UCSD-AML1 (cell line): Measurements from ENCODE around the gene PPP2R2C.

ENCODE experiments used
- DNase-seq: peaks from one replicate; lab custom pipeline; 2025; ENCODE audit not compliant: unreplicated experiment; lab: John Stamatoyannopoulos, UW

Gene PPP2R2C

GRCh38 chr4:6494431-6495295, 22.2 kb upstream of the PPP2R2C start:
- no peak for DNase-seq

GRCh38 chr4:6493658-6494304, 21.4 kb upstream of the PPP2R2C start:
- DNase-seq: no peak

- no peak for DNase-seq
Measured at GRCh38 chr4:6492861-6493657, 20.6 kb upstream of the PPP2R2C start.

- DNase-seq: no peak
Measured at GRCh38 chr4:6492027-6492590, 19.7 kb upstream of the PPP2R2C start.

- no peak for DNase-seq
Measured at GRCh38 chr4:6491235-6491634, 18.8 kb upstream of the PPP2R2C start.

- no peak for DNase-seq
Measured at GRCh38 chr4:6489927-6490326, 17.5 kb upstream of the PPP2R2C start.

GRCh38 chr4:6487466-6487865, 15.1 kb upstream of the PPP2R2C start:
- no peak for DNase-seq

- no peak for DNase-seq
Measured at GRCh38 chr4:6480534-6481088, 8.2 kb upstream of the PPP2R2C start.

GRCh38 chr4:6478546-6479220, 6.3 kb upstream of the PPP2R2C start:
- no peak for DNase-seq

GRCh38 chr4:6476893-6477292, 4.5 kb upstream of the PPP2R2C start:
- no peak for DNase-seq

GRCh38 chr4:6475492-6476020, 3.1 kb upstream of the PPP2R2C start:
- no peak for DNase-seq

- no peak for DNase-seq
Measured at GRCh38 chr4:6474705-6475457, 2.5 kb upstream of the PPP2R2C start.

GRCh38 chr4:6474053-6474568, 1.7 kb upstream of the PPP2R2C start:
- no peak for DNase-seq

- no peak for DNase-seq
Measured at GRCh38 chr4:6473264-6474052, 1.0 kb upstream of the PPP2R2C start.

GRCh38 chr4:6472008-6472386, 417 bp downstream of the PPP2R2C start:
- no peak for DNase-seq

- no peak for DNase-seq
Measured at GRCh38 chr4:6471307-6472007, 957 bp downstream of the PPP2R2C start.

- DNase-seq: peak; percentile 29
Measured at GRCh38 chr4:6470502-6471306, 1.7 kb downstream of the PPP2R2C start.
